Stimulated activated CD8-positive, alpha-beta memory T cell treated with anti-CD3 and anti-CD28 coated beads, Interleukin-12 subunit alpha, Interleukin-12 subunit beta, amount 100 ng/mL, for 4 hours (primary cell): ENCODE results near the gene GRB10.

Experiments
- DNase-seq: peaks from one replicate; pipeline ENCODE4 v3.0.0-alpha.2; 2020; ENCODE audit warnings: low read depth

The GRB10 gene

DNA sequence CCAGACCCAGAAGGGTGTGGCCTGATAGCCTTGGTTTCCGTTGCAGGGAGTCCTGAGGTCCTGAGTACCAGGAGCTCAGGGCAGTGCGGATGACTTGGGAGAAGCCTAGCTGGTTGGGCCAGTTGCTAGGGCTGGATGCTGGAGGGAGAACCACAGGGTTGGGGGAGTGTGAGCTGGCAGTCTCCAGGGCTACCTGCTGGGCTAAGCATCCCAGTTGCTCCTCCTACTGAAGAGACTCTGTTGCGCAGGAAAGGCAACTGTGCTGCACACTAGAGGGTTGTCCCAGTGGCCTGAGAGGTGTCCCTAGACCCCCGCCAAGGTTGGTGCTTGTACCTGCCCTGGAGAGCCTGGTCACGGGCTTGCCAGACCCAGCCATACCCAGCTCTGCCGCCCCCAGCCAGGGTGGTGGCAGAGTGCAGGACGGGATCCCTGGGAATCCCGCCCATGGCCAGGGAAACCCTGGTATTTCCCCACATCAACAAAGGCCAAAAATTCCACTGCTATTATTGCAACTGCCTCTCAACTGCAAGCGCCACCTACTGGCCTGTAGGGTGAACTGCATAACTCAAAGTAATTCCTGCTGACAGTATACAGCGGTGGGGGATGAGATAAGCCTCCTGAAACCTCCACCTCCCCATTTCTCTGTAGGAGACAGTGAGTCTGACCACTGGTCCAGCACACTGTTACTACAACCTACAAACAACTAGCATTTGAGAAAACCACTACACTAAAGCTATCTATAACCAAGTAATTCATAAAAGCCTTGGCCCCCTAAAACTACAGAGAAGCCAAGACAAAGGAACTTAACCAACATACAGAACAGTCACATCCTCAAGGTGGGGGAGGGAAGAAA, 149.9 kb downstream of the GRB10 start:
- peak; percentile 15 for DNase-seq

DNA sequence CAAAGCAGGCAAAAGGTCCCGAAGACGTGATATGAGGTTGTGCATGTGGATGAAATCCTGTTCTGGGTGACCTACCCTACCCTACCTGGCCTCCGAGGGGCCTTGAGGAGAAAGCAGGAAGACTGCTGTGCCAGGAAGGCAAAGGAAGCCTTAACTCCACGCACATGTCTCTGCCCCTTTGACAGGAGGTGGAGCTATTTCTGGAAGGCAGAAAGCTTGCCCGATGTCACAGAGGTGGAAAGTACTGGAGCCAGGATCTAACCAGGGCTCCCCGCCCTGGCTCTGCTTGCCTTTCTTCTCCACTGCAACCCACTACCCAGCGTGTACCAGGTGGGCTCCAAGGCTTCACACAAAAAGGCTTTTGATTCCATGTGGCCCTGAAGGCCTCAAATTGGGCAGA, 151.1 kb downstream of the GRB10 start:
- DNase-seq: no peak

DNA sequence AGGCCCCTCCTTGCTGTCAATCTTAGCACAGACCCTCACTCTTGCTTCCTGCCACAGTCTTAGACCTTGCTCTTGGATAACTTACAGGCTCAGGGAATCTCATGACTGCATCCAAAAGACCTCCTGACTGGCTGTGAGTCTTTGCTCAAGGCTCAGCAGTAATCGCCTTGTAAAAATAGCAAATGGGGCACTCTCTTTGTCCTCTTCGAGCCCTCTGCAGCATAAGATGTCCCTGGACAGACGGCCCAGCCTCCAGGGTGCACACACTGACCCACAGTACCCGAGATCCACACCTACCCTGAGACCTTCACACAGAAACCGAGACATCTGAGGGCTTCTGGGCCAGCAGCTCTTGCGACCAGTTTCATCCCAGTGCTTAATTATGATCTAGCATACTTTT, 151.6 kb downstream of the GRB10 start:
- no peak for DNase-seq

DNA sequence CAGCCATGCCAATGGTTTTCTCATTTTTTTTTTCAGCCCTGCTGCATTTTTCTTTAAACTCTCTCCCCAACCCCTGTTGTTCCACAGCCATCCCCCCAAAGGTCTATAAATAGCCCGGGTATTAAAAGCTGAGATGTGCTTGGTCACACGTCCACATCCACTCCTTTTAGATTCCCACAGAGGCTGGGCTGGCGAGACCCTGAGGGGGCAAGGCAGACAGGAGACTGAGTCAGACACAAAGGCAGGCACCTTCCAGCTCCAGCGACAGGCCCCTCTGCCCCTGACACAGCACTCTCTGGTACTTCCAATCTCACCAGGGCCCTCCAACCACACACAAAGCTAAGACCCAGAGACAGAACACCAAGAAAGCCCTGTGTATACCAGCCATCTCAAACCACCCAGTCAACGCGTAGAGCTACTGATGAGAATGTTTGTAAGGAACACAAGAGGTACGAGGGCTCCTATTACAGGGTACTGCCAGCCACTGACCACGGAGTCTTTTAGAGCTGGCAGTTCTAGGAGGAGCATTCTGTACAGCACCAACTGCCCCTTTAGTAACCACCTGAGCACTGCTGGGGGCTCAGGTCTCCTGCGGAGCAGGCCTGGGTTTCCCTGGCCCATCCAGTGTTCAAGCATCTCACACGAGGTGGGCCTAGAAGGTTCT, 153.3 kb downstream of the GRB10 start:
- DNase-seq: no peak

DNA sequence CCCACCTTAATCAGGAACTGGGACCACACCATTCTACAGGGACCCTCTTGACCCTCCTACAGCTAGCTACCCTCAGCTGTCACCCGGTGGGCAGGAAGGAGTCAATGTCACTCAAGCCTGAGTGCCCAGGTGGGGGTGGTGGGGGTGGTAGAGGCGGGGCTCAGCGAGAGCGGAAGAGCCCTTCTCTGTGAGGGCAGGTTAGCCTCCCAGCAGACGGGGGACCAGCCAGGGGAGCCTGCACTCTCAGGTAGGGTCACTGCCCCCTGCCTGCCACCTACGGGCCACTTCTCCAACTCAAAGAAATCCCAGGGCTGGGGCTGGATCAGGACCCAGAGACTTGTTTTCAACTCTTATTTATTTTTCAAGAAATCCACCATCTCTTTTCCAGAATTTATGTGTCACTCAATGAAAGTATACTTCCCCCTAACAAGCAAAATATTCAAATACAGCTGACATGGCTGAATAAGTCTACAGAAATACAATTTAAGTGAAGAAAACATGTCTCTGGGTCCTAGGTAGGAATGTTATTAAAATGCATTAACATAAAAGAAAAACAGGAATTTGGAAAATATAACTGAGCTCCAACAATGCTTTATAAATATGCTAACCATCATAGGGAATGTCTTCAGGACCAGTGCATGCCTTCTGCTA, 154.1 kb downstream of the GRB10 start:
- no peak for DNase-seq

DNA sequence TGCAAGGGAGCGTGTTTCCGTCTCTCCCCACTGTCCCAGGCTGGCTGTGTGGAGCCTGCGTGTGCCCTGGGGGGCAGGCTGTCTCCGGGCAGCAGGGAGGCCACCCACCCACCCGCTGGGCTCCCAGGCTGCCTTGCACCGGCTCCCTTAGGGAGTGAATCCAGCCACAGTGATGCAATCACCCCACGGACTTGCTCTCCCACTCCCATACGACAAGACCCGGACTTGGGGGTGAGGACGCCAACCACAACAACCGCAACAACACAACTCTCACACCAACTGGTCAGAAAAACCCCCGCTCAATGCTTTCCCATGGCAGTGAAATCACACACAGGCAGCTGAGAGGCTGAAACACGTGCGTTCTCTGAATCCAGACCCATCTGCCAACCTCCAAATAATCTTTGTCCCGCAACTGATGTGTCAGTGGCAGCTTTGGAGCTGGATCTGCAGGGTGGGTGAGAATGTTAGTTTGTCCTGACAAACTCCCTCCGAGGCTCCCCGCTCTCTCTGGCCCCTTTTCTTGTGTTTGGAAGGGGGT, 154.8 kb downstream of the GRB10 start:
- no peak for DNase-seq

DNA sequence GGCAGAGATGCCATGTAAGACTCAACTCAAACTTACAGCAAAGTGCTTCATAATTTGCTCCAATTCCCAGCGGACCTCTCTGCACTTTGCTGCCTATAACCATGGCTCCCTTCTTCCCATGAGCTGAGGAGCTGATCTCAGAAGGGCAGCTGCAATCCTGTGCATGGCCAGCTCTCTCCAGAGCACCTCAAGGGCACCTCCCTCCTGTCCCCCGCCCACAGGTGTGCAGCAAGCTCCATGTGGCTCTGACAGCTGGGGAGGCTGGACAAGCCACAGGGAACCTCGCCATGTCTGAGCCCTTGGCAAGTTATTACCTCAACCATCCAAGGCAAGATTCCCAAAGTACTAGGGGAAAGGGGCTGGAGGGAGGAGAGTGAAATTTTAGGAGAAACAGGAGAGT, 156.4 kb downstream of the GRB10 start:
- no peak for DNase-seq

DNA sequence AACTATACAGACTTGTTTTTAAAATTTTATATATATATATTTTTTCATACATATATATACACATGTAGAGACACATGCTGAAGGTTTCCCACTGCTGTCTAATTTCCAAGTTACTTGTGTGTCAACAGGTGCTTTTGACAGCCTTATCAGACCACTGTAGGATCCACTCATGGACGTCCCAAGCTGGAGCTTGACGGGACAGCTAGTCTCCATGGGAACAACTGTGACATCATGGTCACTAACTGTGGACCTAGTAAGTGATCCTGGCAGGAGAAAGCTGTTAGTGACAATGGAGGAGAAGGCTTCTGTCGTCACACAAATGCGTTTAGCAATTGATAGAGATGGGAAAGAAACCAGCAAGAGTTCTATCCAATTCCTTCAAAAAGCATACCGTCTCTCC, 157.3 kb downstream of the GRB10 start:
- no peak for DNase-seq

DNA sequence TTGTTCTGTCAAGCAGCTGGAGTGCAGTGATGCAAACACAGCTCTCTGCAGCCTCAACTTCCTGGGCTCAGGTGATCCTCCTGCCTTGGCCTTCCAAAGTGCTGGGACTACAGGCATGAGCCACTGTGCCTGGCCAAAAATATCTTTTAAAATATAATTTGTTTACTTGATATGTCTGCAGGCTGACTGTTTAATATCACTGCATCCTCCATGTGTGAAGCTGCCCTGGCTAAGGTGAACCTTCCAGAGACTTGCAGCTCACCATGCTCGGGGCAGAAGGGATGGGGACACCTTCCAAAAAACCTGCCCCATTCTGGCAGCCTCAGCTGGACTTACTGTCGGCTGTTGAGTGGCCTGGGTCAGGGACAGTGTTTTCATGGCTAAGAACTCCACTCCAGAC, 159.9 kb downstream of the GRB10 start:
- no peak for DNase-seq

DNA sequence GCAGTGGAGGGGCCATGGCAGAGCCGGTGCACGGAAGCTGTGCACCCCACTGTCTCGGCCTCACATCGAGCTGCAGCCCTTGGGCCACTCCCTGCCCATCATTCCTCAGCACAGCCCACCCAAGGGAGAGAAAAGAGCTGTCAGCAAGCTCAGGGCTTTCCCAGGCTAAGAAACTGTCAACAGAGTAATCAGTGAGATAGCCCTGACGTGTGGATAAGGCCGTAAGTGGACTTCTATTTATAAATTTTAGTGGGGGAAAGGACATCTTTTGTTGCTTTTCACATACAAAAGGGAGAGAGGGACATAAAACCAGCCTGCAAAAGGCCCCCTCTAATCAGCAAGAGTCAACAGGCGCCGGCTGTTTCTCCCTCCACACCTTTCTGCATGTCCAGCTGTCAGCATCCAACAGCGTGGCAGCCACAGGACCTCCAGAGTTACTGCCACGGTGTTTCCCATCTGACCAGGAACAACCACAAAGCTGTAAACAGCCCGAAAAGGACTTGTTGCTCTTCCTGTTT, 160.7 kb downstream of the GRB10 start:
- no peak for DNase-seq

DNA sequence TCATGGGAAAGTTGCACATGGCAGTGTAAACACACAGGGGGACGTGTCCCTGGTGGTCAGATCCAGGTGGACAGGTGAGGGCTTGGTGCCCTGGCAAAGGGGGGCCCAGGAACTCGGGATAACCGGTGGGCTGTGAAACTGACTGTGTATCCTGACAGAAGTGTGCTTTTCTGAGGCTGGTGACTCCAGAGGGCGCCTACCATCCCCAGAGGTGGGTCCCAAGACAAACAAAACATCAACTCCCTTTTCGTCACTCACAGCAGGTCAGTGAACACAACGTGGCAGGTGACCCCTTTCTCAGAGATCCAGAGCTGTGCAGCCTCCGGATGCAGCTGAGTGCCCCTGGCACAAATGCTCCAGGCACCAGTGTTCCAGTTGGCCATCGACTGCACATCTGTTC, 161.5 kb downstream of the GRB10 start:
- DNase-seq: no peak

DNA sequence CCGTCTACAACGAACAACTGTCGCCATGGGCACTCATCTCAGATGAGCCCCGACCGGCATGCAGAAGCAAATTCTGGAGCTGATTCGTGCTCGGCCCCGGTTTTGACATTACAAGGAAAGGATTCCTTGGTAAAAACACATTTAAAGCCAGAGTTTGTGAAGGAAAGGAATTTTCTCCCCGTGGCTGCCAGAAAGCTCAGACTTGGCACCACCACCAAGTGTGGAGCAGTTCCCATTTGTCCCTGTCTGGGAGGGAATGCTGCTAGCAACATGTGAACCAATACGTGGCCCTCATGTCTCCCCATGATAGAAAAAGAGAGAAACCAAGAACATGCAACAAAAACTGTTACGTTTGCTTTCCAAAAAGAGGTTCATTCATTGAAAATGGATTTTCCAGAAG, 162.3 kb downstream of the GRB10 start:
- no peak for DNase-seq

DNA sequence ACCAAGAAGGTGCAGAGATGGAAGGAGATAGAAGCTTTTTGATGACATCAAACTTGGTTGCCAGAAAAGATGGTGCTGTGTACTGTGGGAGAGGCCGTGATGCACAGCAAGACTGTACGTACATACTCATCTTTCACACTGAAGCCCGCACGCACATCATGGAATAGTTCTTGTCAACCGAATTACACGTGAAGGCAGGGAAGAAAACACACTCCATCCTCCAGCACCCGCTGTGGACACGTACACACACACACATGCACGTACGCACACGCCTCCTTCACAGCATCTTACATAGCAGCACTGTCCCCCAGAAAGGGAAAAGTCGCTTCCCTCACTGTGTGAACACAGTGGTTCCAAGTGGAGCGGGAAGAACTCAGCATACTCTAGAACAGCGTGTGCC, 163.0 kb downstream of the GRB10 start:
- no peak for DNase-seq

DNA sequence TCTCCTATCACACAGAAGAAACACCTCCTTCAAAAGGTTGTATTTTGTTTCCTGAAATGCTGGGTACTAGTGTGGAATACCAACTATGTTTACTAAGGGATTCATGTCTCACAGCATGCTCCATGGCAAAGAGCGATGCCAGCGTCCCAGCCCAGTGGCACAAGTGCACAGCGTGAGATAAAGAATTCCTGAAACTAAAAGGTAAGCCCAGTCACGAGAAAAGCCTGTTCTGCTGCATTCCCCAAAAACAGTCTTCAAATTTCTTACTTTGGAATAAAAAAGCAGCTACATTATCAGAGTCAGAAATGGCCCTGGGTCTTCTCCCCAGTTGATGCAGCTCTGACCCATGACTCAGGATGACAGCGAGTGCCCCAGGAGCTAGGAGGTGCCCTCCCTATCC, 164.4 kb downstream of the GRB10 start:
- DNase-seq: no peak

DNA sequence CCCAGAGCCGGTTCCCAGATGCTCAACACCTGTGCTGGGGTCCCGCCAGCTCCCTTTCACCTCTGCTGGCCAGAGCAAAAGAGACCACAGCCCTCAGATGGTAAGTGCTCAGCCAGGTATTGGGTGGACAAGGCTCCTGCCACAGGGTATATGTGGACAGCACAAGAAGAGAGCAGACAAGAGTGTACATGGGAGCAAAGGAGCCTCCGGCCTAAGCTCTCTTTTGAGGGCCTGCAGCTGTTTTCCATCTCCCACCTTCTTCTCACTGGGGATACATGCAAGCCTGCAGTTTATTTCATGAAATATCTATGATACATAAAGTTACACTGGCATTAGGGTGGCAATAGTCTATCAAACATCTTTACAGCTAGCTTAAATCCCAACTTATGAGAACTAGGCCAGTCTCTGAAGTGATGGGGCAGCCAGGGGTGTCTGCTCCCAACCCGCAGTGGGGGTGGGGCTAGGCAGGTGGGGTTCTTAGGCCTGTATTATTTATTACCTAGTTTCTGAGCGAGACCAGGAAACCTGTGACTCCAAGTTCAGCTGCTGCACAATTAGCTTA, 167.1 kb downstream of the GRB10 start:
- no peak for DNase-seq

DNA sequence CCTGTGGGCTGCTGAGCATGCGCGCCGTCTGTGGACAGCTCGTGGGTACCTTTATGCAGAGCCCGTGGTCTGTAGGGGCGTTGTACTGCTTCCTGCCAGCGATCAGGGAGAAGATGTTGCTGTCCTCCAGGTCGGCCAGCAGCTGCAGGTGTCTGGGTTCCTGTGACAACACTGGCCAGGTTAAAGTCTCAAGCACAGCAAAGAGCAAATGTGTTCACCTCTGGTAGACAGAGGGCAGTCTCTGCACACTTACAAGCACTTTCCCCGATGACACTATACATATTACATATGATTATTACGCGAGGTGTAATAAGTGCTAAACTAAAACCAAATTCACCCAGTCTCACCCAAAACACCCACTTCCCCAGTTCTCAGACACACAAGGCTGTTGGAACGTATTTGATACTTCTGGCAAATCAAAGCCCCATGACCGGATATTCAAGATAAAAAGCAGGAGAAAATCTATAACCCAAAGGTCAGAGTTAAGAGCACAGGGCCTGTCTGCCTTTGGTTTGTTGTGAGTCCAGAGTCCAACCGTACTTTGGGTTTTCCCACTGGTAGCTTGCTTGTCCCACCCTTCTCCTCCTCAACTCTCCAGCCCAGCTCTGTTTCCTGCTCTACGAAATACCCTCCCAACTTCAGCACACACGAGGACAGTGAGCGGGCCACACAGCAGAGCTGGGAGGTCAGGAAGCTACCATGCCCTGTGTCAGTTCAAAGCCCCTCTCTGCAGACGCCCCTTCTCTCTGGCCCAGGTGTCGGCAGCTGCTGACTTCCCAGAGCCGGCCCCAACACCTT, 167.8 kb downstream of the GRB10 start:
- no peak for DNase-seq

DNA sequence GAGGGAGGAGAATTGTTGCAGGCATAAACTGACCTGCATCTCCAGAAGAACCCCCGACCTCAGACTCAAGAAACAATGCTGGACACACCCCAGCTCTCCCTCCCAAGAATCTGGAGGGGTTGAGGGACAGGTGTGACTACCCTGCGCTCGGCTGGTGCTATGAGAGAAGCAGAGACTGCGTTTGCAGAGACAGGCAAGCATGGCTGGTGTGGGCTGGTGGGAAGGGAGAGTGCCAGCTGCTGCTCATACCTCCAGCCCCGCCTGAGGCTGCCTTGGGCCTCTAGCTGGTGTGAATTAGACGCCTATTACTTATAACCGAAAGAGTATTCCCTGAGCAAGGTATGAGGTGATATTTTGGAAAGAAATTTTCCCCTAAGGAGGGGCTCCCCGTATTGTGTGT, 169.2 kb downstream of the GRB10 start:
- DNase-seq: no peak

DNA sequence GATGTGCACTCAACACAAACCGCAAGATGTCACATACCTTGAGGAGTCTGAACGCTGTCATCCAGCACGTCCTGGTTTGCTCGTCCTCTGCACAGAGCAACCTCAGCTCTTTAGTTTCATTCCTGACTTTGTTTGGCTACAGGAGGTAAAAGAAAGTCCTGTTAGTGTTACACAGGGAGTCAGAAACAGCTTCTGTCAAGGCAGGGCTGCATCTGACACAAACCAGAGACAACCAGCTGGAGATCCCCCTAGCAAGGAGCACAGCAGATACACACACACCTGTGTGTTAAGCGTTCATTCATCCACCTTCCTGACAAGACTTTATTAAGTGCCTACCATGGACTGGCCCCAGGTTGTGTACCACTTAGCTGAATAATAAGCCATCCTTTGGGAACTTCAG, 170.0 kb downstream of the GRB10 start:
- DNase-seq: no peak

DNA sequence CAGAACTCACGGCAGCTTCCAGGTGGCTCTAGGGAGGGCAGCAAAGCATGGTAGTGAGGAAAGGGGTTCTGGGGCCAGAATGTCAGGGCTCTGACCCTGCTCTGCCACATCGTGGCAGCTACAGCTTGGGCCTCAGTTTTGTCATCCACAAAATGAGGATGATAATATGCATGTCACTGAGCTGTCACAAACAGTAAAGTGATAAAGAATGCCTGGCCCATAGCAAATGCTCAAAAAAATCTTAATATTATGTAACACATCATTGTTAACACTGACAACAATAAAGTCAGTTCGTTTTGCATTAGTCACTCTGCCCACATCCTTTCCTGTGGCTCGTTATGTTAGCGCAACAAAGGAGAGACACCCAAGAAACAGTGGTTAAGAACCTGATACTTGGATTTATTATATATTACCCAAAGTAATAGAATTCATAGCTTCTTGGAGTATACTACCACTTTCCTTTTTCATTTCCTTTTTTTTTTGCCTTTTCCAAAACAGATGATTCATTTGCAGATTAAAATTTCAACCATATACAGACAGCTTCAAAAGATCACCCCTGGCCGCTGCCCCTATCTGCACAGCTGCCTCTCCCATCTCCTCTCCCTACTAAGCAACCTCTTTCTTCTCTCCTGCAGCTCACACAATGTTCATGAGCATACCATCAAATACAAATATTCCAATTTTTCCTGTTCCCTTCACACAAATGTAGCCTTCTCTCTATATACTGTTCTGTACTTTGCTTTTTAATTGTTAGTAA, 172.0 kb downstream of the GRB10 start:
- no peak for DNase-seq

DNA sequence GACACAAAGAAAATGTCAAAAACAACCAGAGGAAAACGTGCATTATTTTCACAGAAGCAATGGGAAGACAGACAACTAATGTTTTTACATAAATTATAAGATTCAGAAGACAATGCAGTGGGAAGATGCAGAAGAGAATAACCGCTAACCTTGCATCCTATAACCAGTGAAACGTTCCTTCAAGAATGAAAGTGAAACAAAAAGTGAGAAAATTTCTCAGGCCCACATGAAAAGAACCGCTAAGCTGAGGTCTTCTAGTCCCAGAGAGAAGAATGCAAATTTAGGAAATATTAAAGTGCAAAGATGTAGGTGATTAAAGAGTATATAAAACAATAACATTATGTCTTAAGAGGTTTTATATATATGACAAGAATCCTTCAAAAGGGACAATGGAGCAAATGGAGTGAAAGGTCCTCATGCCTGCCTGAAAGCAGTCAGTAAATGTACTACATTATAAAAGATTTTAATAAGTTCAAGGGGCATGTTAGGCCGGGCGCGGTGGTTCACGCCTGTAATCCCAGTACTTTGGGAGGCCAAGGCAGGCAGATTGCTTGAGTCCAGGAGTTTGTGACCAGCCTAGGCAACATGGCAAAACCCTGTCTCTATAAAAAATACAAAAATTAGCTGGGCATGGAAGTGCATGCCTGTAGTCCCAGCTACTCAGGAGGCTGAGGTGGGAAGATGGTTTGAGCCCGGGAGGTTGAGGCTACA, 174.3 kb downstream of the GRB10 start:
- DNase-seq: no peak
